NCI-H2107 (cell line): ENCODE data around the gene KRTAP26-1.

ENCODE experiments used
- DNase-seq: peaks from one replicate; lab custom pipeline; 2025; lab: John Stamatoyannopoulos, UW

The KRTAP26-1 gene

GRCh38 chr21:30271156-30271555 is 49.0 kb downstream of the KRTAP26-1 start:
- DNase-seq = no peak

DNA sequence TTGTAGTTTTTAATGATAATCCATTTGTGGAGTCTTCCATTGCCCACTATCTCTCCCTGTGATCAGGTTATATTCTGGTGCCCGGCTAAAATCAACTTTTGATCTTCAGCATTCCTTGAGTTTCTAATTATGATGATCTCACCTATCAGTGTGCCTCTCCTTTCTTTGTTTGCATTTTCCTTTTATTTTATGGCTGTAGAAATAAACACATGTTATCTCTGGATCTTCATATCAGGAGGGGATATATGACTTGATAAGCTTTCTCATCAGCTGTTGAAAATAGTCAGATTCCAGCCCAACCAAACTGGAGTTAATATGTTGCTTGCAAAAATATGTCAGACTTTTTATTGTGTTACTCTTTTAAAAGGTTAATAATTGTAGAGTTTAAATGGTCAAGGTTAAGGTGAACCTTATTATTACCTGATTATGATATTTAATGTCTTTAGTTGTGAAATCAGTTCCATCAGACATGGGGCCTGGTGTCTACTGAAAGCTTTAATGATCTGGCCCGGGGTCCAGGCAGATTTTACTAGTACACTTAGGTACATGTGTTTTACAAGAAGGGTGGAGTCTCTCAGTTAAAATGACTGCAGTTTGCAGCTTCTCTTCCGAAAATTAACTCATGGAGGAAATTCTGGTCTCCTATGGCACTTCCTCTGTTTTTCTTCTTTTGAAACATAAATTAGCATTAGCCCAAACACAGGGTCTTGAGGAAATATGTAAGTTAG is 50.1 kb downstream of the KRTAP26-1 start:
- no peak for DNase-seq
